Nucleus accumbens (tissue), 56 donors: ENCODE data around the gene UPK1A.
"Not testable (repeated sequence)": the region's sequence is repeated elsewhere in the genome, so short reads cannot be mapped to it uniquely, and the experiment has no call there.

Experiments used
- DNase-seq, 56 donors: peaks; one replicate each; lab custom pipeline; 2025; lab: John Stamatoyannopoulos, UW

Gene UPK1A

DNA sequence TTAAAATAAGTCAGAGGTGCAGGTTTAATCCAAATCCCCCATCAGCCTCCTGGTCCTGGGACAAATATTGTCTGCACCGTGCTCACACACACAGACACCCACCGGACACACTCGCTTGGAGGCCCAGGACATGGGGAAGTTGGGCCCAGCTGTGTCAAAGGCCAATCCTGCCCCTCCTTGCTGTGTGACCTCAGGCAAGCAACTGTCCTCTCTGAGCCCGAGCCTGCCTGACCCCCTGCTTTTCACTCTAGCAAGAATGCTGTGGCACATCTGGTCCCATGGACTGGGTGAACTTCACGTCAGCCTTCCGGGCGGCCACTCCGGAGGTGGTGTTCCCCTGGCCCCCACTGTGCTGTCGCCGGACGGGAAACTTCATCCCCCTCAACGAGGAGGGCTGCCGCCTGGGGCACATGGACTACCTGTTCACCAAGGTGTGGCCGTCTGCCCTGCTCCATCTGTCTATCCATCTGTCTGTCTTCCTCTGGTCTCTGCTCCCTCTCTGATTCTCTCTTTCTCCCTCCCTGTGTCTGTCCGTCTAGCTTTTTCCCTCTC is 9.3 kb downstream of the UPK1A start:
- DNase-seq = no peak

DNA sequence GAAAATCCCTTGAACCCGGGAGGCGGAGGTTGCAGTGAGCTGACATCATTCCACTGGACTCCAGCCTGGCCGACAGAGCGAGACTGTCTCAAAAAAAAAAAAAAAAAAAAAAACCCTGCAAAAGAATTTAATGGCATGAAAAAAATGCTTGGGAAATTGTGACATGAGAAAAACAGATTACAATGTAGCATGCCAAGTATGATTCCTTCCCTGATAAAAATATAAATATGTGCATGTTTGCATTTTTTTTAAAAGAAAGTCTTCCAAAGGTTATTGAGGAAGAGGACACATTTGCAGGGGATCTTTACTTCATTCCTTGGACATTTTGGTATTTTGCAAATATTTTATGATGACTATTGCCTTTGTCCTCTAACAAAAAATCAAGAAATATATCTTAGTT is 23.5 kb downstream of the UPK1A start:
- no peak for DNase-seq

DNA sequence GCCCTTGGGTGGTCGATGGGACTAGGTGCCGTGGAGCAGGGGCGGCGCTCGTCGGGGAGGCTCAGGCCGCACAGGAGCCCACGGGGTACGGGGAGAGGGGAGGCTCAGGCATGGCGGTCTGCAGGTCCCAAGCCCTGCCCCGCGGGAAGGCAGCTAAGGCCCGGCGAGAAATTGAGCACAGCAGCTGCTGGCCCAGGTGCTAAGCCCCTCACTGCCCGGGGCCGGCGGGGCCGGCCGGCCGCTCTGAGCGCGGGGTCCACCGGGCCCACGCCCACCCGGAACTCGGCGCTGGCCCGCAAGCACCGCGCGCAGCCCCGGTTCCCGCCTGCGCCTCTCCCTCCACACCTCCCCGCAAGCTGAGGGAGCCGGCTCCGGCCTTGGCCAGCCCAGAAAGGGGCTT is 24.8 kb downstream of the UPK1A start:
- not testable (repeated sequence) for DNase-seq

DNA sequence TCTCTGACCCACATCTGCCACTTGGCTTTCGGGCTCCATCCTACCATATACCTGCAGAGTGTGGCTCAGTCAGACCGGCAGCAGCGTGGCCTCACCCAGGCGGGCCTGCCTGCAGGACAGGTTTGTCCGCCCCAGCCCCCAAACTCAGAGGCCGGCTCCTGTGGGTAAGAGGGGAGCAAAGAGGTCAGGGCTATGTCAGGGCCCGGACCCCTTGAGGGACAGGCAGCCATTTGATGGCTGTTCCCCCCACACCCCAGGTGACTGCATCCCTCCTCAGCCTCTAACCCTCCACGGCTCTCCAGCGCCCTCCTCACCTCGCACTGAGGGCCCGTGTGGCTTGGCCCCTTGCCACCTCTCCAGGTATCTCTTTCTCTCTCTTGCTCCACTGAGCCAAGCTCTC is 25.7 kb downstream of the UPK1A start:
- no peak for DNase-seq

DNA sequence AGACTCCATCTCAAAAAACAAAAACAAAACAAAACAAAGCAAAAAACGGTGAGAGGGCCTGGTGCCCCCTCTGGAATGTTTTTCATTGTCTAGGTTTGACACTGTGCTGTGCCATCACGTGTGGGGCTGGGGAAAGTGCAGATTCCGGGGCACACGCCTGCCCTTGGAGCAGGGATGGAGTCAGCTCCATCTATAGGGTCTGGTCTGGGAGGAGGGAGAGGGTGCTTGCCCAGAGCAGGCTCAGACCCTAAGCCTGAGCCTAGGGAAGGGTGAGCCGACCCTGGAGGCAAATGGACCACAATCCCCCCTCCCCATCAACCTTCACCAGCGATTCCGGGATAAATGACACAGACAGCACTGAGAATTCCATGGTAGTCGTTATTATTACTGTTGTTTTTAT is 27.1 kb downstream of the UPK1A start:
- no peak for DNase-seq

DNA sequence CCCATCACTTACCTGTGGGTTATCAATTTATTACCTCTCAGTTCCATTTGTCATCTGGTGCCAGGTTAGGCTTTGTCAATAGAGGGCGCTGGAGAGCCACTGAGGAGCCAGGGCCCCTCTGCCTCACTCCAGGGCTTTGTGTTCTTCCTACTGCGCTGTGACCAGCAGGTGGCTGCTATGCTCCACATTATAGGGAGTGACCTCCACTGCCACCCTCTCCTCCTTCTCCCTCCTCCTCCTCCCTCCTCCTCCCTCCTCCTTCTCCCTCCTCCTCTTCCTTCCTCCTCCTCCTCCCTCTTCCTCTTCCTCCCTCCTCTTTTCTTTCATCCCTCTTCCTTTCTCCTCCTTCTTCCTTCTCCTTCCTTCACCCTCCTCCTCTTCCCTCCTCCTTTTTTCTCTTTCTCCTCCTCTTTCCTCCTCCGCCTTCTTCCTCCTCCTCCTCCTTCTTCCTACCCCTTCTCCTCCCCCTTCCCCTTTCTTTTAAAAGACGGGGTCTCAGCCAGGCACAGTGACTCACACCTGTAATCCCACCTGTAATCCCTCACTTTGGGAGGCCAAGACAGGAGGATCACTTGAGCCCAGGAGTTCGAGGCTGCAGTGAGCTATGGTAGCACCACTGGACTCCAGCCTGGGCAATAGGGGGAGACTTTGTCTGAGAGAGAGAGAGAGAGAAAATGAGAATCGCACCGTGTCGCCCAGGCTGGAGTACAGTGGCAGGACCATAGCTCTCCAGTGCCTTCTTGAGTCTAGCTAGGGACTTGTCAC is 27.7 kb downstream of the UPK1A start:
- peak in 55 of 56 donors; percentile 27 to 92 (median 72) for DNase-seq

DNA sequence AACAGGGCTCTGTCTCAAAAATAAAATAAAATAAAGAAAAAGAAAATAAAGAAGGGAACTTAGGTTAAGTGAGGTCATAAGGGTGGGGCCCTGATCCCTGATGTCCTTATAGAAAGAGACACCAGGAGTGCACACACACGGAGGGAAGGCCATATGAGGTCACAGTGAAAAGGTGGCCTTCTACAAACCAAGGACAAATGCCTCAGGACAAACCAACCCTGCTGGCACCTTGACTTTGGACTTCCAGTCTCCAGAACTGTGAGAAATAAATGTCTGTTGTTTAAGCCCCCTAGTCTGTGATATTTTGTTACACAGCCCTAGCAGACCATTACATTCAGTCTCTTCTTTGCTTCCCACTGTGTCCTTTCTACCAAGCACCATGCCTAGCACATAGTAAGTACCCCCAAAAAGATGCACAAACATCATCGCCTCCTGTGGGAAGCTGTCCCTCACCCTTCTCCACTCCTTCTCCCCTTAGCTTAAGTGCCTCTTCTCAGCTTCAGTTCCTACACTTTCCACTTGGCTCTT is 29.6 kb downstream of the UPK1A start:
- DNase-seq = no peak

DNA sequence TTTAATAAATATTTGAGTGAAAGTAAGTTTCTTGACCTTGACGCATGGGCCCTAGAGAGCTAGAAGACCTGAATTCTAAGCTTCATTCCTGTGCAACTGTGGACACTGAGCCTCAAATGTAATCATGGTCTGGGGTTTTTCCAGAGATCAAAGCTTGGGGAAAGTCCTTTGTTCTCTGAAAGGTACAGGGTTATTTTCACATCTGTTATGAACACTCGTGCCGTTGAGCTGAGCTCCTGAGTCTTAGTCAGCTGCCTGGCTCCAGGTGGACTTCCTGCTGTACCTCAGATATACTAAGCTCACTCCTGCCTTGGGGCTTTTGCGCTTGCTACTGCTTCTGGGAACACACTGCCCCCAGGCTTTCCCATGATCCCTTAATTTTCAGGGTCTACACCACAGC is 30.5 kb downstream of the UPK1A start:
- DNase-seq = no peak

DNA sequence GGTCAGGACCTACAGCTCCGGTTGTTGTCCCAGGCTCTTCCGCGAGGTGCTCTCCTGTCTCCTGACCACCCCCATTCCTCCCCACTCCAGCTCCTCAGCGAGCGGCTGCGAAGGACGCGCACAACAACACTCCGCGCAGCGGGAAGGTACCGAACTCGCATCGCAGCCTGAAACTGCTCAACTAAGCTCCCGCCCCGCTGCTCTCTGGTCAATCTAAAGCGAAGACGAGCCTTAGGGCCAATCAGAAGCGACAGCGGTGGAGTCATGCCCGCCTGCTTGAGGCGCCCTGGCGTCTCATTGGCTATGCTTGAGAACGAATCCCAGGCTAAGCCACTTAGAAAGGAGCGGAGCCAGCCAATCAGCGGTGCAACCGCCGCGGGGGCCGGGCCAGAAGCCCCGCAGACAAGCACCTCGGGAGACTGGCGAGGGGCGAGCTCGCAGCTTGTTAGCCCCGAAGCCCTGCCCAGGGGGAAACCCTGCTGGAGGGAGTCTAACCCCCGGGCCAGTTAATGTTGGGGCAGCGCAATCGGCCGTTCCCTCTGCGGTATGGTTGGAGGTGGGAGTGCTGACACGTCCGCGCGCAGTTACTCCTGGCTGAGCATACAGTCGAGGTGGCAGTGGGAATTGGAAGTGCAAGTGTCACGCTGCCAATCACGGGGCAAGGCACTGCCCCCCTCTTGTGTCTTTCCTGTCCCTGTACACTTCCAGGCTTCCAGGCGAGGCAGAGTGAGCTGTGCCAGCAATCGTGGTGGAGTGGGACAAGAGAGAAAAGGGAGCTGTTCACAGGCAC is 36.1 kb downstream of the UPK1A start:
- DNase-seq = peak; percentile 54 to 99 (median 95)

DNA sequence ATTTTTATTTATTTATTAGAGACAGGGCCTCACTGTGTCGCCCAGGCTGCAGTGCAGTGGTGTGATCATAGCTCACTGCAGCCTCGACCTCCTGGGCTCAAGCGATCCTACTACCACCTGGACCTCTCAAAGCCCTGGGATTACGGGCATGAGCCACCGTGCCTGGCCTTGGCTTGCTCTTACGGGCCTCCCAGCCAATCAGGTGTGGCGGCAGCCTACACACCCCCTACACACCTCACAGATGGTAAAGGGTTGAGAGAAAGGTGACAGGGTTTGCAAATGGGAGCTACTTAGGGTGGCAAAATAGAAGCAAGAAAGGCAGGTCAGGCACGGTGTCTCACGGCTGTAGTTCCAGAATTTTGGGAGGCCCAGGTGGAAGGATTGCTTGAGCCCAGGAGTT is 37.0 kb downstream of the UPK1A start:
- DNase-seq = no peak

DNA sequence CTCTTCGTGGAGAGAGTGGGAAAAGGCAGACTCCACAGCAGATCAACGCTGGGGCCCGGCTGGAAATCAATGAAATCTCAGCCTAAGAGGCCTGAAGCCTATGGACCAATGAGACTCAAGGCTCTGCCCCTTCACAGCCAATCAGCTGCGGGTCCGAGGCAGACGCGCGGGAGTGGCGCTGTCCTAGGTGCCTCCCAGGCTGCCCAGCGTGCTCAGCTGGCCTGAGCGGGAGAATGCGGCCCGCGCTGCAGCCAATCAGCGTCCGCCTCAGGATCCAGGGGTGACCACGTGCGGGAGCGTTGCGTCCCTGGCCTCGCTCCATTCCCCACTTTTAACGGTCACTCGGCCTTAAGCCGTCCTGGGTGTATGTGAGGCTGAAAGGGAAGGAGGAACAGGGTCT is 37.9 kb downstream of the UPK1A start, which contains the start of gene ZBTB32:
Gene ZBTB32, plus strand, starts transcription at position 341 of the 400 bp plus-strand sequence. CDS start 10,069 bp downstream, outside the sequence.
- peak in 3 of 56 donors; percentile 4 to 18 (median 4) for DNase-seq

DNA sequence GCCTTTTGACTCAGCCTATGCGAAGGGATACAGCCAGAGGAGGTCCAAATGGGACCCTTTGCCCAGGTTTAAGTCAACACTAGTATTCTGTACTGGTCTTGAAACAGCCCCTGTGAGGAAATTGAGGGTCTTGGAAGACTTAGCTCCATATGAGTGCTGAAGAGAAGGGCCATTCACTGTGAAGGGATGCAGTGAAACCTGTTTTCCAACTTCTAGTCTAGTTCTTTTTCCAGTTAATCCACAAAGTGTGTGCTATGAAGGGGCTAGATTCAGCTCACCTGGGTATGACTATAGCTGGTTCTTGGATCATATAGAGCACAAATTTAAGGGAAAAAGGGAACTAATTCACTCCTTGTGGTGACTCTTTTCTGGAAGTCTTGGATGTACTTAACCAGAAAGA is 42.1 kb downstream of the UPK1A start:
- DNase-seq = no peak

DNA sequence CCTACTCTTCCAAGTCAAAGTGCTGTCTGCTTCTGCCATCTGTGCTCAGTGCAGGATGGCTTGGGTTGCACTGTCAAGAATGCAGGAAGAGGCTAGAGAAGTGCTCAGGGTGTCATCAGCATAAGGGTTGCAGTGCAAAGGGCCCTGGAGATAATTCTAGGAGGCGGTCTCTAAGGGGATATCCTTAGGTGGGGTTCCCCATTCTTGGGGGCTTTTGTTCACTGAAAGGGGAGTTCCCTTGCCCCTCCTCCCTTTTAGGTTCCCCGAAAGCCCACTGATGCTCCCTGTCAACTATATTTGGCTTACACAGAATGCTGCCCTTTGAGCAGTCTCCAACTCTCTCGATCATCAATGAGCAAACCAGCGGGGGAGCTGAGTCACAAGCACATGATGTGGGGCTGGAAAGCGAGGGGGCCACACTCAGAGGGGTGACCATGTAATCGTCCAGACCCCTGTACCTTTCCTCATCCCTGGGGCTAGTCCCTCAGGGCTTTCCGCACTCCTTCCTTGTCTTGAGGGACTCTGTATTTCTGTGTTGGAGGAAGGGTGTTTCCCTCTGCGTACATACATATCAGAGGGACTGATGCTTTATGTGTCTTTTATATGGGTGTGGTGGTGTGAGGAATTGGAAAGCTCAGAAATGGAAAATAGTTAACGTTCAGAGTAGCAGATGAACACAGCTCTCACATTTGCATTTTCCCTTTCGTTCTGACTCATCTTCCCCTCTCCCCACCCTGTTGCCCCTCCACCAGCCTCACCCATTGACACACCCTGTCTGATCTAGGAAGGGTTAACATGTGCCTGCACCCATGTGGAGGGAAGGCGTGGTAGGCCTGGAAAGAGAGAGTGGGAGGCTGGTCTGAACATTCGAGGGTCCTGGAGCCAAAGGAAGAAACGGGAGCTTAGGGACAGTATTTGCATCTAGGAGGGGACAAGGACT is 44.7 kb downstream of the UPK1A start:
- peak in 7 of 56 donors; percentile 2 to 31 (median 14) for DNase-seq

DNA sequence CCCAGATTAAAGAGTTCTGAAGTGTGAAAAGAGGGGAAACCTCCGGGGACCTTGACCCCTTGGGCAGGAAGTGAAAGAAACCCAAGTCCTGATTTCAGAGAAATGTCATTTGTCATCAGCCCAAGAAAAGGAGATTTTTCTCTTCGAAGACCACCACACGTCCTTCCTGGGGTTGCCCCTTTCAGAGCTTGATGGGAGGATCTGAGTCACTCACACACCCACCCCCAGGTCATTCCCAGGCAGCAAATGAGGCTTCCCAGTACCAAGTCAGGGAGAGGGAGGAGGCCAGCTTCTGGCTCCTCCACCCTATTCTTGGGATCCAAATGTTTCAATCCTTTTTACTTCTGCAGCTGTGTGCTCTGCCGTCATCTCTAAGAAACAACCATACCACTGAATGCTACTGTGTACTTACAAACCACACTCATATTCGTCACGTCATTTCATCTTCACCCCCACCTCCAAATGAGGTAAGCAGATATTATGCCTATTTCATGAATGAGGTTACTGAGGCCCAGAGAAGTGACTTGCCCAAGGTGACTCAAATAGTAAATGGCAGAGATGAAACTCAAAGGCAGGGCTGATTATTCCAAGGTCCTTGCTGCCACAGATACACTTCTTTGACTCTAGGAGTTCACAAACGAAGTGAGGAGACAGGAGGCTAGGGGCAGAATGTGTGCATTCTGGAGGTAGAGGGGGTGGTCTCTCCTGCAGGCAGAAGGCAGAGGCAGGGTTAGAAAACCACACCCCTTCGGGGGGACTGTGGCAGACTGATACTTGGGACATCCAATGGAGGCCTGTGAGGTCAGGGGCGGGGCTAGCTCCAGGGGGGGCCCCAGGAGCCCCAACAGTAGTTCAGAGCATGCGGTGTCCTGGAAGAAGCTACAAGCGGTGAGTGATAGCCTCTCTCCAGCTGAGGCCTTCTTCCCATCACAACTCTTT is 46.5 kb downstream of the UPK1A start:
- no peak for DNase-seq

DNA sequence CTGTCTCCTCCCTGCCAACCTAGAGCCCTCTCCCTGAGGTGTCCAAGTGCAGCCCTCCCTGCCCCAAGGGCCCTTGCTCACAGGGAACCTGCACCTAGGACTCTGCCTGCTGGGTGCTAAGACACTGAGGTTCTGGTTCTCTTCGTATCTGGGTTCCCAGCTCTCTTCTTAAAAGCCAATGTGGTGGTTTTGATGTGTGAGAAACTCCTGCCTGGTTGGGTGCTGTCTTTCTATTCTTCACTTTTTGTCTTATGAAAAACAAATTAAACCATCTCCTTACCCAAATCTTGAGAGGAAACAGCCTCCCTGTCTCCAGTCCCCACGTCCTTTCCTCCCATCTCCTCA is 47.2 kb downstream of the UPK1A start:
- no peak for DNase-seq

DNA sequence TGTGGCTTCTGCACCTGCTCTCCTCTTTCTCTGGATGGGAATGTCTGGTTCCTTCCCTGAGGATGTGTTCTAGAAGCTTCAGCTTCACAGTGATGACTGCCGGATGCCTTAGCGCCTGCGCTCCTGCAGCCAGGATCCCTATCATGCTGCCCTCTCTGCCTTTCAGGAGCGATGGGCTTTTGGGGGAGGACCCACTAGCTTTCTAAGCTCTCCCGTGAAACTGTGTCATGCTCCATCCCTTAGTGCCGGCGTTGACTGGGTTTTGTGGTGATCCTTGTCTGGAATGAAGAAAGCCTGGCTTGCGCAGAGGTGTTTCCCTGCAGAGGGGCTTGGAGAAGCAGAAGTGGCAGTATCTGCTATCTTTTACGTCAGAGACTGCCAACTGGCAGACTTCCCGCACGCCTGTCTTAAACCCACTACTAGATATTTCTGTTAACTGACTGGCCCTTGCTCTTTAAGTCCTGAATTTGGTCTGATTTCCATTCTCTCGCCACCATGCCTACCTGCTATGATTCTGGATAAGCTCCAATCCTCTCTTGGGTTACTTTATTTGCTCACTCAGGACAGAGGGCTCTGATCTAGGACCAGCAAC is 47.7 kb downstream of the UPK1A start:
- DNase-seq = no peak

DNA sequence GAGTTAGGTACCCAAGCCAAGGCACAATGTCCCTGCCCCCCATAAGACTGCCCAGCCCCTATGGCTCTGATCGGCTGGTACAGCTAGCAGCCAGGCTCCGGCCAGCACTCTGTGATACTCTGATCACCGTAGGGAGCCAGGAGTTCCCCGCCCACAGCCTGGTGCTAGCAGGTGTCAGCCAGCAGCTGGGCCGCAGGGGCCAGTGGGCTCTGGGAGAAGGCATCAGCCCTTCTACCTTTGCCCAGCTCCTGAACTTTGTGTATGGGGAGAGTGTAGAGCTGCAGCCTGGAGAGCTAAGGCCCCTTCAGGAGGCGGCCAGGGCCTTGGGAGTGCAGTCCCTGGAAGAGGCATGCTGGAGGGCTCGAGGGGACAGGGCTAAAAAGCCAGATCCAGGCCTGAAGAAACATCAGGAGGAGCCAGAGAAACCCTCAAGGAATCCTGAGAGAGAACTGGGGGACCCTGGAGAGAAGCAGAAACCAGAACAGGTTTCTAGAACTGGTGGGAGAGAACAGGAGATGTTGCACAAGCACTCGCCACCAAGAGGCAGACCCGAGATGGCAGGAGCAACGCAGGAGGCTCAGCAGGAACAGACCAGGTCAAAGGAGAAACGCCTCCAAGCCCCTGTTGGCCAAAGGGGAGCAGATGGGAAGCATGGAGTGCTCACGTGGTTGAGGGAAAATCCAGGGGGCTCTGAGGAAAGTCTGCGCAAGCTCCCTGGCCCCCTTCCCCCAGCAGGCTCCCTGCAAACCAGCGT is 48.5 kb downstream of the UPK1A start:
- DNase-seq = no peak

DNA sequence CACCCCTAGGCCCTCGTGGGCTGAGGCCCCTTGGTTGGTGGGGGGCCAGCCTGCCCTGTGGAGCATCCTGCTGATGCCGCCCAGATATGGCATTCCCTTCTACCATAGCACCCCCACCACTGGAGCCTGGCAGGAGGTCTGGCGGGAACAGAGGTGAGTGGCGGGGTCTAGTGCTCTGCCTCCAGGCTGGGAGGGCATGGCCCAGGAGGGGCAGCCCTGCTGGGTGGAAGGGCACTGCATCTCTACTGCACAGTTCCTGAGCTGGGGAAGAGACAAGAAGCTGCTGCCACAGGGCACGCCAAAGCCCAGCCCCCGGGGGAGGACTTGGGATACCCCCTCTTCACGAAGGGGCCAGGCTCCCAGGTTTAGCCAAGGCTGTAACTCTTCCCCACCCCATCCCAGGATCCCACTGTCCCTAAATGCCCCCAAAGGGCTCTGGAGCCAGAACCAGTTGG is 49.1 kb downstream of the UPK1A start:
- DNase-seq = no peak
